GM13976 (cell line): Measurements from ENCODE around the gene CASKIN2.

Experiments used
- DNase-seq: peaks from one replicate; pipeline ENCODE4 v3.0.0; 2012; ENCODE audit warnings: low spot score
- CTCF ChIP-seq: IDR thresholded peaks from 2 replicates; pipeline ENCODE4 v1.5.1; 2012; ENCODE audit warnings: borderline replicate concordance, mild to moderate bottlenecking; ENCODE audit not compliant: insufficient read depth; ENCODE audit errors: extremely low read depth, missing control alignments, control extremely low read depth
- in situ Hi-C: fragments of 300-500 bp; cut with MboI; formaldehyde crosslinking; loops from one replicate; pipeline ENCODE4 v1.12.0; 2022; ENCODE audit warnings: low sequenced_read_pairs, mixed read lengths, inconsistent platforms; ENCODE audit not compliant: unreplicated experiment

CASKIN2 gene

GRCh38 chr17:75509528-75510258 is 5.6 kb downstream of the CASKIN2 start:
- in situ Hi-C loops: no loop called here
- DNase-seq: no peak

GRCh38 chr17:75508931-75509361 is 6.4 kb downstream of the CASKIN2 start:
- no peak for DNase-seq
- no peak for TF ChIP-seq CTCF
- in situ Hi-C loops: no loop called here

More at GRCh38 chr17:75509528-75510258, 5.6 kb downstream of the CASKIN2 start:
- no peak for TF ChIP-seq CTCF

GRCh38 chr17:75507733-75508719 is 7.3 kb downstream of the CASKIN2 start:
- in situ Hi-C loops: no loop called here
- no peak for TF ChIP-seq CTCF
- DNase-seq: no peak

DNA sequence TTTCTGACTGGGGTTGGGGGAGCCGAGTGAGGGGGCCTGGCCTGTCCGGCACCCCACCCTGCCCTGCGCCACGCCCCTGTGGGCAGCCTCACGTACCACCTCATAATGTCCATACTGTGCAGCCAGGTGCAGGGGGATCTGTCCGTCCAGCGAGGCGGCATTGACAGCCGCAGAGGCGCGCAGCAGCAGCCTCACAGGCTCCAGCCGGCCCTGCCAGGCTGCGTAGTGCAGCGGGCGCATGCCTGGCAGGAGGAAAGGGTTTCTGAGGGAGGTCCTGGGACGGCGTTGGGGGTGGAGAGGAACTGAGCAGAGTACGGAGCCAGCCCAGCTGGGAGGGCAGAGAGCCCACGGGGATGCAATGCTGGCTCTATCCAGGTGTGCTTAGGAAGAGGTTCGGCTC is 8.4 kb downstream of the CASKIN2 start:
- DNase-seq: no peak
- in situ Hi-C loops: no loop called here
- no peak for TF ChIP-seq CTCF

DNA sequence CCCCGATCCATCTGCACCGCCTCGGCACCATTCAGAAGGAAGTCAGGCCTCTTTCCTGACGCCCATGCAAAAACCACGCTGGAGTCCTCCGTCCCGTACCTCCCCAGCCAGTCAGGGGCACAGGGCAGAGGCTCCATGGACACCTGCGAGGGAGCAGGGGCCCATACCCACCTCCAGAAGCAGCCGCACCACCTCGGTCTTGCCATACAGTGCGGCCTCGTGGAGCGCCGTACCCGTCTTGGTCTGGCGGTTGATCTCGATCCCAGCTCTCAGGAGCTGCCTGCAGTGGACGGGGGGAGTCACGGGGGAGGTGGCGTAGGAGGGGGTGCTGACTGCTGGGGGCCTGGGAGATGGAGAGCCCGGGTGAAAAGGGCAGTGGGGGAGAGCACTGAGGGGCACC is 9.2 kb downstream of the CASKIN2 start:
- TF ChIP-seq CTCF: no peak
- DNase-seq: no peak
- in situ Hi-C loops: no loop called here

GRCh38 chr17:75505640-75506039 is 9.7 kb downstream of the CASKIN2 start:
- no peak for TF ChIP-seq CTCF
- in situ Hi-C loops: no loop called here
- DNase-seq: no peak
